ENCODE measurements around the gene APCDD1L.

APCDD1L gene

DNA sequence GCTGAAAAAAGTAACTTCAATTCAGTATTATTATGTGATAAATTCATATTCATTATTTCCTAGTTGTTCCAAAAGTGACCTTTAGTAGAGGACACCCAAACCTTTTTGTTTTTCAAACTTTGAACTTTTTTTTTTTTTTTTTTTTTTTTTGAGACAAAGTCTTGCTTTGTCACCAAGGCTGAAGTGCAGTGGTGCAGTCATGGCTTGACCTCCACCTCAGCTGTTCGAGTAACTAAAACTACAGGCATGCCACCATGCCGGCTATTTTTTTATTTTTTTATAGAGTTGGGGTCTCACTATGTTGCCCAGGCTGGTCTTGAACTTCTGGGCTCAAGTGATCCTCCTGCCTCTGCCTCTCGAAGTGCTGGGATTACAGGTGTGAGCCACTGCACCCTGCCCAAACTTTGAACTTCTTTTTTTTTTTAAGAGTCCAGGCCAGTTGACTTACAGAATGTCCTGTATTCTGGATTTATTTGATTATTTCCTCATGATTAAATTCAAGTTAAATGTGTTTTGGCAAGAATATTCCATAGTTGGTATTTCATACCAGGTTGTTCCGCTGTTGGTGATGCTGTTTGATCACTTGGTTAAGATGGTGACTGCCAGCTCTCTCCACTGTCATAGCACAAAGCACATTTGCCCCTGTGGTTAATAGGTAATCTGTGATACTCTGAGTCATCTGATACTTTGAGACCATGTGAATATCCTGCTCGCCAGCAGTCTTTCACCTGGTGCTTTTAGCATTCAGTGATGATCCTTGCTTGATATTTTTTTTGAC, 78.1 kb downstream of the APCDD1L start:
- TF ChIP-seq, protein P1, sequence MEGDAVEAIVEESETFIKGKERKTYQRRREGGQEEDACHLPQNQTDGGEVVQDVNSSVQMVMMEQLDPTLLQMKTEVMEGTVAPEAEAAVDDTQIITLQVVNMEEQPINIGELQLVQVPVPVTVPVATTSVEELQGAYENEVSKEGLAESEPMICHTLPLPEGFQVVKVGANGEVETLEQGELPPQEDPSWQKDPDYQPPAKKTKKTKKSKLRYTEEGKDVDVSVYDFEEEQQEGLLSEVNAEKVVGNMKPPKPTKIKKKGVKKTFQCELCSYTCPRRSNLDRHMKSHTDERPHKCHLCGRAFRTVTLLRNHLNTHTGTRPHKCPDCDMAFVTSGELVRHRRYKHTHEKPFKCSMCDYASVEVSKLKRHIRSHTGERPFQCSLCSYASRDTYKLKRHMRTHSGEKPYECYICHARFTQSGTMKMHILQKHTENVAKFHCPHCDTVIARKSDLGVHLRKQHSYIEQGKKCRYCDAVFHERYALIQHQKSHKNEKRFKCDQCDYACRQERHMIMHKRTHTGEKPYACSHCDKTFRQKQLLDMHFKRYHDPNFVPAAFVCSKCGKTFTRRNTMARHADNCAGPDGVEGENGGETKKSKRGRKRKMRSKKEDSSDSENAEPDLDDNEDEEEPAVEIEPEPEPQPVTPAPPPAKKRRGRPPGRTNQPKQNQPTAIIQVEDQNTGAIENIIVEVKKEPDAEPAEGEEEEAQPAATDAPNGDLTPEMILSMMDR (IDR thresholded peaks at IDR 0.05; ENCODE audit: extremely low read depth, insufficient read depth, missing control alignments): no peak
- DNase-seq (ENCODE audit: low spot score): no peak
- in situ Hi-C loops (cut with MboI; ENCODE audit: low pct_unique_long_range_greater_than_20kb, low sequenced_read_pairs, unreplicated experiment): no loop called here

DNA sequence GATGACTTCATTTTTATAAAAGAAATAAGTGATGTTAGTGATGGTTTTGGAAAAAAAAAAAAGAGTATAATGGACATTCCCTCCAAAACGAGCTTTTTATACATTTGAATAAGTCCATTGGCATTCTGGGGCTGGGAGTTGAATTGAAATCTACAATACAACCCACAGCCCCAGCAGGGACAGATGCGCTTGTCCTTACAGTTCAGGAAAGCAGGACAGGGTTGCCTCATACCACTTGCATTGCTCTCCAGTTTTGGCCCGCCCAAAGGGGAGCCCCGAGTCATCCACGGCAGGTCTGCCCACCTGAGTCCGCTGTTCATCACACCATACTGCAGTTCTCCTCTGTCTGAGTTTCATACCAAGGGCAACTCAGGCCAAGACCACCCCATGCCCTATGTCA, 80.0 kb downstream of the APCDD1L start:
- in situ Hi-C loops (cut with MboI; ENCODE audit: low pct_unique_long_range_greater_than_20kb, low sequenced_read_pairs, unreplicated experiment): no loop called here
- DNase-seq (ENCODE audit: low spot score): no peak
- TF ChIP-seq, protein P1 (IDR thresholded peaks at IDR 0.05; ENCODE audit: extremely low read depth, insufficient read depth, missing control alignments): no peak

DNA sequence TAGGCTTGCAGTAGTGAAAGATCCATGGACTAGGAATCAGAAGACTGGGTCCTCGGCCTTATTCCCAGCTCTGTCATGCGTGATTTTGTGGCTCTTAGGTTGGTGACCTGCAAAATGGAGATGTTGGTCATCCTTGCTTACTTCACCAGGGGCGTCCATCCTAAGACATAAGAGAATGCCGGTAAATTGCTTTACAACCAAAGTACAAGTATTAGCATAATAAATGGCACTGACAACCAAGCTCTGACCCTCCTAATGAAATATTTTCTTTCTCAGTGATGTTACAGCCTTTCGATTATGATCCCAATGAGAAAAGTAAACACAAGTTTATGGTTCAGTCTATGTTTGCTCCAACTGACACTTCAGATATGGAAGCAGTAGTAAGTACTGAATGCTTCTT, 80.9 kb downstream of the APCDD1L start:
- no peak for DNase-seq (ENCODE audit: low spot score)
- TF ChIP-seq, protein P1 (IDR thresholded peaks at IDR 0.05; ENCODE audit: extremely low read depth, insufficient read depth, missing control alignments): no peak
- in situ Hi-C loops (cut with MboI; ENCODE audit: low pct_unique_long_range_greater_than_20kb, low sequenced_read_pairs, unreplicated experiment): no loop called here

DNA sequence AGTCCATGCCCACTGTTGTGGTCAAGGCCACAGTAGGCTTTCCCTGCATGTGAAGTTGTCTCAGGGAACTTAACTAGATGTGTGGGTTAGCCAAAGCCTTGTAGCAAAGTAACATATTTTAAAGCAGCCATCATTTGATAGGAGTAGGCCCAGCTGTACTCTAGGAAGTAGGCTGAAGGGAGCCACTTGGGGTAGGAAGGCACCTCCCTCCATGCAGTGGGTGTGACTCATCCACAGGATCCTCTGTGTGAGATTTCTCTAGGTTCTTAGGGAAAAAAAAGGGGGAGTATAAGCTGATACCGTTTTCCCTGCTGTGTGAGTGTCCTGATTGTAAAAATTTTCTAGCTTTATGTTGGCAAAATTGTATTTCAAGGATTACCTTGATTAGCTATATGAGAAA, 81.4 kb downstream of the APCDD1L start:
- TF ChIP-seq, protein P1 (IDR thresholded peaks at IDR 0.05; ENCODE audit: extremely low read depth, insufficient read depth, missing control alignments): no peak
- no peak for DNase-seq (ENCODE audit: low spot score)
- in situ Hi-C loops (cut with MboI; ENCODE audit: low pct_unique_long_range_greater_than_20kb, low sequenced_read_pairs, unreplicated experiment): no loop called here

DNA sequence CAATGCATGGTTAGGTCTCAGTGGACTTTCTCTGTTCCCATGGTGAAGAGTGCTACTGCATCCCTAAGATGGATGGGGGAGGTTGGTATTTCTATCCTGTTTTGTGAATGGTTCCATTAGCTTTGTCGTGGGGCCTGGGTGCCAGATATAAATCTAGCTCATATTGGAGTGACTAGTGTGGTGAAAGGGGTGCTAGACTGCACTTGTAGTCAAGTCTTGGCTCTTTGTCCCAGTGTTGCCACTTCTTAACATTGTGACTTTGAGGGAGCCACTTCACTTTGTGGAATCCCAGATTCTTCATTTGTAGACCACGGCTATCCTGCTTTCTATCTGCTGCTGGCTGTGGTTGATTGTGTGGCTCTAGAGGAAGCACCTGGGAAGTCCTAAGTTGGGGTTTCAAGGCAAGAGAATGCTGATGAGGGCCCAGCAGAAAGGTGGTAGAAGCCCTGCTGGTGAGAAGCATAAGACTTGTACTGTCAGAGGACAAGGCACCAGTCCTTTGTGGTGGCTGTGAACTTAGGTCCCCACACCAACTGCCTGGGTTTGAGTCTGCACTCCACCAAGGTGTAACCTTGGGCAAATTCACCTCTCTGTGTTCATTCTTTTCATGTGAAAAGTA, 82.1 kb downstream of the APCDD1L start:
- in situ Hi-C loops (cut with MboI; ENCODE audit: low pct_unique_long_range_greater_than_20kb, low sequenced_read_pairs, unreplicated experiment): no loop called here
- TF ChIP-seq, protein P1 (IDR thresholded peaks at IDR 0.05; ENCODE audit: extremely low read depth, insufficient read depth, missing control alignments): no peak
- DNase-seq (ENCODE audit: low spot score): no peak

DNA sequence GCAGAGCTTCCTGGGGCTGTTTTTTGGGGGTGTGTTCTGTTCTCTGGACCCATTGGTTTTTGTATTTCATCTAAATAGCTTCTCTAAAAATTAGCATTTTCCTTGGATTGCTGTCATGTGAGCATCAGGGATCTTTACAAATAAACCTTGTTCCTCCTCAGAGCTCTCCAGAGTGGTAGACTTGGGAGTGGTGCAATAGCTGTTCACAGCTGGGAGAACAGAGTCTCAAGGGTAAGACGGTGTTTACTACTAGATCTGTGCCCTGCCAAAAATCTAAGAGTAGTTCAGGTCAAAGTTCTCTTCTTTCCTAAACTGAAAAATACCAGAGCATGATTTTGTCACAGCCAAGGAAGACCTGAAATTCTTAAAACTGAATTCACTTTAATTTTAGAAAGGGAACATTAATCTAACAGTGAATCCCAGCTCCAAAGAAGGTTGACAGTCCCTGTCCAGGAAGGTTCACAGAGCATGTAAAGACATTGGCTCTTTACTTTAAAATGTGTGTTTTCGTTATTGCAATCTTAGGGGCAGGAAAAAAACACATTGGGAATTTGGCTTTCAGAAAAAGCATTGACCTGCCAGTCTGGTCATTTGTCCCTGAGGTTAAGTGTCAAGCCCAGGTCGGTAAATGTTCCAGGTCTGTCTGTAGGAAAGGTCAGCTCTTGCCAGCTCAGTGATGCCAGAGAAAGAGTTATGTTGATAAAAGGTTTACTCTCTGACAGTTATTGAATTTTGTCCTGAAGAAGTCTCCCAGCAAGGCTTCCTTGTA, 82.8 kb downstream of the APCDD1L start:
- DNase-seq (ENCODE audit: low spot score): no peak
- in situ Hi-C loops (cut with MboI; ENCODE audit: low pct_unique_long_range_greater_than_20kb, low sequenced_read_pairs, unreplicated experiment): no loop called here
- TF ChIP-seq, protein P1 (IDR thresholded peaks at IDR 0.05; ENCODE audit: extremely low read depth, insufficient read depth, missing control alignments): no peak

Measured in GM13977 (cell line).